ENCODE results near the gene GPR162.

The GPR162 gene

GRCh38 chr12:6838854-6839253 lies 17.2 kb downstream of the GPR162 start:
- Histone ChIP-seq H3K79me2 (ENCODE audit: insufficient read depth, low read length) (no peaks in the 10 kb centered on the region), H3K27ac (ENCODE audit: low read depth, low read length, poor library complexity, severe bottlenecking) (no peak overlapping the region), H3K9me3 (ENCODE audit: low read length) (no peaks in the 10 kb centered on the region), H3K9me2 (ENCODE audit: low read depth, low read length) (no peaks in the 10 kb centered on the region), H3K4me1 (ENCODE audit: insufficient read depth, low read length, severe bottlenecking) (peaks cover 43% of the 10 kb centered on the region), H3K36me3 (ENCODE audit: insufficient read depth, low read length) (no peaks in the 10 kb centered on the region), H3K4me3 (ENCODE audit: low read depth, low read length, poor library complexity, severe bottlenecking) (no peak overlapping the region), H3F3A (ENCODE audit: insufficient read depth, low read length) (no peaks in the 10 kb centered on the region), H2AFZ (ENCODE audit: low read length) (no peak overlapping the region), H3K4me2 (ENCODE audit: low read length) (no peak overlapping the region), H4K20me1 (ENCODE audit: insufficient read depth, low read length) (no peaks in the 10 kb centered on the region), H3K9ac (ENCODE audit: low read length) (no peak overlapping the region), H3K27me3 (ENCODE audit: insufficient read depth, low read length) (no peaks in the 10 kb centered on the region; the same call in 1 of the 2 replicates)
- no peak for TF ChIP-seq CTCF (IDR thresholded peaks at IDR 0.05; ENCODE audit: low read length)
- TF ChIP-seq EZH2 (IDR thresholded peaks at IDR 0.05; ENCODE audit: borderline replicate concordance, low read length): no peak

- Histone ChIP-seq H3K9ac (ENCODE audit: low read length) (peak overlapping the region; percentile 58), H2AFZ (ENCODE audit: low read length) (no peak overlapping the region), H3K36me3 (ENCODE audit: insufficient read depth, low read length) (no peaks in the 10 kb centered on the region), H3K27ac (ENCODE audit: low read depth, low read length, poor library complexity, severe bottlenecking) (peak overlapping the region; percentile 94), H3K4me1 (ENCODE audit: insufficient read depth, low read length, severe bottlenecking) (peaks cover 44% of the 10 kb centered on the region), H3K4me3 (ENCODE audit: low read depth, low read length, poor library complexity, severe bottlenecking) (peak overlapping the region; percentile 36), H3K9me2 (ENCODE audit: low read depth, low read length) (no peaks in the 10 kb centered on the region), H3K27me3 (ENCODE audit: insufficient read depth, low read length) (no peaks in the 10 kb centered on the region; the same call in 1 of the 2 replicates), H3K79me2 (ENCODE audit: insufficient read depth, low read length) (no peaks in the 10 kb centered on the region), H4K20me1 (ENCODE audit: insufficient read depth, low read length) (no peaks in the 10 kb centered on the region), H3K4me2 (ENCODE audit: low read length) (peak overlapping the region; percentile 61), H3K9me3 (ENCODE audit: low read length) (no peaks in the 10 kb centered on the region), H3F3A (ENCODE audit: insufficient read depth, low read length) (no peaks in the 10 kb centered on the region)
- no peak for TF ChIP-seq EZH2 (IDR thresholded peaks at IDR 0.05; ENCODE audit: borderline replicate concordance, low read length)
- no peak for TF ChIP-seq CTCF (IDR thresholded peaks at IDR 0.05; ENCODE audit: low read length)
Measured at GRCh38 chr12:6839482-6840201, 18.0 kb downstream of the GPR162 start.

- Histone ChIP-seq H3K36me3 (ENCODE audit: insufficient read depth, low read length) (no peaks in the 10 kb centered on the region), H4K20me1 (ENCODE audit: insufficient read depth, low read length) (no peaks in the 10 kb centered on the region), H3F3A (ENCODE audit: insufficient read depth, low read length) (0 out of 2 replicates have a peak, but pooled peaks cover 3% of the 10 kb centered on the region), H3K9me3 (ENCODE audit: low read length) (no peaks in the 10 kb centered on the region), H3K9me2 (ENCODE audit: low read depth, low read length) (no peaks in the 10 kb centered on the region), H3K27ac (ENCODE audit: low read depth, low read length, poor library complexity, severe bottlenecking) (peak overlapping the region; percentile 94), H2AFZ (ENCODE audit: low read length) (no peak overlapping the region), H3K27me3 (ENCODE audit: insufficient read depth, low read length) (no peaks in the 10 kb centered on the region; the same call in 1 of the 2 replicates), H3K9ac (ENCODE audit: low read length) (peak overlapping the region; percentile 58), H3K4me1 (ENCODE audit: insufficient read depth, low read length, severe bottlenecking) (peaks cover 44% of the 10 kb centered on the region), H3K4me3 (ENCODE audit: low read depth, low read length, poor library complexity, severe bottlenecking) (peak overlapping the region; percentile 36), H3K4me2 (ENCODE audit: low read length) (peak overlapping the region; percentile 61), H3K79me2 (ENCODE audit: insufficient read depth, low read length) (no peaks in the 10 kb centered on the region)
- no peak for TF ChIP-seq EZH2 (IDR thresholded peaks at IDR 0.05; ENCODE audit: borderline replicate concordance, low read length)
- no peak for TF ChIP-seq CTCF (IDR thresholded peaks at IDR 0.05; ENCODE audit: low read length)
Measured at GRCh38 chr12:6840330-6840729, 18.7 kb downstream of the GPR162 start.

Measured in OCI-LY1 (cell line).